Common myeloid progenitor, CD34-positive (primary cell): Measurements from ENCODE around the gene CDR2L. TPM values are rescaled to one million over a fixed set of nuclear protein-coding genes. Genes with fewer than 3 reads are reported as not detected.

Experiments
- CTCF ChIA-PET: fragments of 350-600 bp; sonication (Branson Sonifier 250); formaldehyde crosslinking; loops from one replicate; lab custom pipeline; 2021; ENCODE audit warnings: antibody characterized with exemption; lab: Charles Lee
- POLR2A ChIA-PET: fragments of 350-600 bp; sonication (Branson Sonifier 250); formaldehyde crosslinking; loops from one replicate; lab custom pipeline; 2021; ENCODE audit warnings: antibody characterized with exemption; lab: Charles Lee
- DNase-seq, 3 donors: peaks; one replicate each; pipeline versions ENCODE4 v3.0.0 to v3.0.0-alpha.2; 2013
- H3K27ac ChIP-seq, 2 experiments: 1 replicate in 1 of 2; 2 replicates in 1 of 2; pipeline ENCODE4 v1.7.0; 2013; ENCODE audit warnings: inconsistent platforms in 2 of 2, low read length in 2 of 2, mild to moderate bottlenecking in 2 of 2, low read depth in 1 of 2, moderate library complexity in 1 of 2; ENCODE audit not compliant: severe bottlenecking in 2 of 2, insufficient read depth in 1 of 2, poor library complexity in 1 of 2
- H3K27me3 ChIP-seq, 5 experiments: replicated peaks in 2 of 5; 1 replicate in 3 of 5; 2 replicates in 2 of 5; pipeline versions ENCODE4 v1.6.1 to v1.7.0; 2013; ENCODE audit warnings: low read length in 4 of 5, mild to moderate bottlenecking in 2 of 5, moderate library complexity in 2 of 5, inconsistent platforms in 1 of 5; ENCODE audit not compliant: insufficient read depth in 5 of 5, control insufficient read depth in 4 of 5
- H3K36me3 ChIP-seq, 4 experiments: 1 replicate in 2 of 4; 2 replicates in 2 of 4; pipeline versions ENCODE4 v1.6.1 to v1.7.0; 2013; ENCODE audit warnings: low read length in 3 of 4, control low read depth in 1 of 4, mild to moderate bottlenecking in 1 of 4; ENCODE audit not compliant: control insufficient read depth in 4 of 4, insufficient read depth in 4 of 4
- H3K4me1 ChIP-seq, 4 experiments: 1 replicate in 3 of 4; 2 replicates in 1 of 4; pipeline versions ENCODE4 v1.6.1 to v1.7.1; 2013; ENCODE audit warnings: low read length in 3 of 4, mild to moderate bottlenecking in 3 of 4, control low read depth in 1 of 4, inconsistent platforms in 1 of 4, moderate library complexity in 1 of 4; ENCODE audit not compliant: control insufficient read depth in 4 of 4, insufficient read depth in 4 of 4; ENCODE audit errors: control extremely low read depth in 1 of 4
- H3K4me3 ChIP-seq, 7 experiments: 1 replicate in 4 of 7; 2 replicates in 3 of 7; pipeline versions ENCODE4 v1.5.1 to v1.7.0; 2013; ENCODE audit warnings: mild to moderate bottlenecking in 7 of 7, low read length in 6 of 7, moderate library complexity in 6 of 7, inconsistent platforms in 2 of 7, low read depth in 2 of 7, control low read depth in 1 of 7; ENCODE audit not compliant: insufficient read depth in 4 of 7, control insufficient read depth in 1 of 7; ENCODE audit errors: extremely low read depth in 1 of 7
- H3K9me3 ChIP-seq, 5 experiments: 1 replicate in 4 of 5; 2 replicates in 1 of 5; pipeline versions ENCODE4 v1.6.1 to v1.7.1; 2013; ENCODE audit warnings: low read length in 4 of 5, mild to moderate bottlenecking in 2 of 5, inconsistent platforms in 1 of 5, low read depth in 1 of 5, moderate library complexity in 1 of 5; ENCODE audit not compliant: control insufficient read depth in 4 of 5, insufficient read depth in 2 of 5; ENCODE audit errors: control extremely low read depth in 1 of 5
- WGBS: methylation state at CpG from one replicate; pipeline ENCODE4 v1.1.5; 2013; ENCODE audit not compliant: insufficient coverage; 5-methylcytosine and 5-hydroxymethylcytosine counted together
- polyA plus RNA-seq: library from polyadenylated mRNA; unstranded; fragments of 120-200 nt; gene quantifications from one replicate; pipeline ENCODE4 v1.2.1, GENCODE V29; 2013

CDR2L gene
- 1.3 TPM for polyA plus RNA-seq

DNA sequence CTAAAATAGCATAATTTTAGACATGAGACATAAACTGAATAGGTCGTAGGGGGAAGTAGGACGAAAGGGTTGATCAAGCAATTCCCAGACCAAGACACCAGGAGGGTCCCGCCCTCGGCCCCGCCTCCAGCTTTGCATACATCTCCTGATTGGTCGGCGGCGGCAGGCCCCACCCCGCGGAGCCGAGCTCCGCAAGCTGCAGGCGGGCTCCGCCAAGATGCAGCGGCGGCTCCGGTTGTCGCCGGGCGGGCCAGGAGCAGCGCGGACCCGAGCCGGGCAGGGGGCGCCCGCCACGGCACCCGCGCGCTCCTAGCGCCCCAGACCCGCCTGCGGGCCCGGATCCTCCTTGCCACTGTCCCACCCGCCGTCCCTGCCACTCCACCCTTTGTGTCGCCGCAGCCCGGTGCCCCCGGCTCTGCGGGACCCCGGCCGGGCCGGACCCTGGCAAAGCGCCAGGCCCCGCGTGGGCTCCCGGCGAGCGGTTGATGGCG, at the start of gene CDR2L:
TSS of gene CDR2L (plus strand) at position 215 of the 491 bp plus-strand sequence. CDS start 412 bp downstream, outside the sequence.
- peaks cover 0 to 28% (median 7%) of the 10 kb centered on the region in 5 experiments for H3K27me3 ChIP-seq
- no peaks in the 10 kb centered on the region for H3K36me3 ChIP-seq
- WGBS, result 0% methylated on average over 50 of the region's 51 CpGs
- POLR2A ChIA-PET, result interaction anchor here (0.8 to 2.0 kb wide), 2 partner anchors 16 to 25 kb away, joined by 3 to 13 read pairs; partner anchors contain the start of gene MRPL58
- H3K4me3 ChIP-seq, result peak within 1 kb of the TSS; percentile 49 to 83 (median 62)
- peak; percentile 92 to 94 (median 93) for DNase-seq
- H3K27ac ChIP-seq, result no peak within 1 kb of the TSS
- CTCF ChIA-PET, result interaction anchor here (0.7 to 4.7 kb wide), 11 partner anchors 11 to 67 kb away, joined by 3 to 21 read pairs (median 6); partner anchors contain the start of gene MRPL58
- no peaks in the 10 kb centered on the region for H3K9me3 ChIP-seq
- peaks cover 0 to 23% (median 22%) of the 10 kb centered on the region in 4 experiments for H3K4me1 ChIP-seq

DNA sequence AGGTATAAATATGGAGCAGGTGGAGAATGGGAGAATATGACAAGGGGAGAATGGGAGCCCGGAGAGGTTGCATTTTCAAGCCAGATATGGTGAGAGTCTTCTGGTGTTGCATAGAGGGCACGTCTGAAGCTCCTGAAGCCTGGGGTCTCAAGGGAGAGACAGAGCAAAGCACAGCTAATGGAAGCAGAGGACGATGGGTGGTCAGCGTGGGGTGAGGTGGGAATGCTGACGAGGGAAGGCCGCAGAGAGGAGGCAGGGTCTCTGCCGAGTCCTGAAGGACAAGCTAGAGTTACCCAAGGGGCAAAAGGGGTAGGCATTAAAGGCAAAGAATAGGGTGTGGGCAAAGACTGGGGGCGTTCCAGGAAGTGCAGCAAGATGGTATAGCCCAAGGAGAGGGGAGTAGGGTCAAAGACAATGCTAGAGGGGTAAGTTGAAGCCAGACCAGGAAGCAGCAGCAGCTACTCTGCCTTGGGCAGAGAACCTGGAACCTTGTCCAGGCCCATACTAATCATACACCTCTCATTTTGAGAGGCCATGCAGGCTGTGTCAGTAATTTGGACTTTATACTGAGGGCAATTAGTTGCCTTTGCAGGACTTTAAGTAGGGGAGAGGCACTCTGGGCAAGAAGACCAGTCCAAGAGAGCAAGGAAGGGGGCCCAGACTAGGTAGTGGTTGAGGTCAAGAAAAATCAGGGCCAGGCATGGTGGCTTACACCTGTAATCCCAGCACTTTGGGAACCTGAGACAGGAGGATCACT, 49.1 kb upstream of the CDR2L start:
- DNase-seq, result no peak
- Histone ChIP-seq H3K27ac (no peak overlapping the region), H3K9me3 (no peaks in the 10 kb centered on the region), H3K4me3 (no peak overlapping the region), H3K27me3 (peaks cover 2 to 76% (median 34%) of the 10 kb centered on the region in 5 experiments), H3K4me1 (peaks cover 0 to 9% (median 4%) of the 10 kb centered on the region in 4 experiments), H3K36me3 (no peaks in the 10 kb centered on the region)
- 87% methylated on average over 8 of the region's 8 CpGs for WGBS
- CTCF ChIA-PET, result interaction anchor here (1.0 to 3.3 kb wide), 7 partner anchors 10 to 23 kb away, joined by 3 to 10 read pairs (median 5); partner anchors contain the start of gene OTOP2
- POLR2A ChIA-PET, result no interaction called here

DNA sequence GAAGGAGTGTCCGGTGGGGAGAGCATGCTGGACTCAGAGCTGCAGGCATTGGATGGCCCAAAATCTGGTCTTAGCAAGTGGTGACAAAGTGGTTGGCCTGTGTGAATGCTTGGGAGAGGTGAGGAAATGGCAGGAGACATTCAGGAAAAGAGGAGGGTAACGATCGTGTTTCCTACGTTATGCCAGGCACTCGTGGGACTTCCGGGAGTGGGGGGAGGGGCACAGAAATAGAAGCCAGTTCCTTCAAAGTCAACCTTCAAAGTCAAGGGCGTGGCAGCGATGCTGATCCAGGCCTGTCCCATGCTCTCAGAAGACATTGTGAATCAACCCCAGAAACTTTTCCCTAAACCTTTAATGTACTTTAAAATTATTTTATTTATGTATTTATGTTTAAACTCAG, 47.9 kb upstream of the CDR2L start:
- H3K27me3 ChIP-seq, result peaks cover 2 to 73% (median 32%) of the 10 kb centered on the region in 5 experiments
- no peak overlapping the region for H3K4me3 ChIP-seq
- CTCF ChIA-PET, result interaction anchor here (1.0 to 3.3 kb wide), 3 partner anchors 9 to 22 kb away, joined by 3 to 10 read pairs (median 10); no protein-coding TSS in a partner anchor
- H3K9me3 ChIP-seq, result no peaks in the 10 kb centered on the region
- H3K4me1 ChIP-seq, result peaks cover 0 to 9% (median 4%) of the 10 kb centered on the region in 4 experiments
- POLR2A ChIA-PET, result interaction anchor here (0.7 kb wide), 1 partner anchor 53 kb away, joined by 5 read pairs; no protein-coding TSS in a partner anchor
- no peak for DNase-seq
- H3K36me3 ChIP-seq, result no peaks in the 10 kb centered on the region
- 48% methylated on average over 6 of the region's 8 CpGs for WGBS
- no peak overlapping the region for H3K27ac ChIP-seq

DNA sequence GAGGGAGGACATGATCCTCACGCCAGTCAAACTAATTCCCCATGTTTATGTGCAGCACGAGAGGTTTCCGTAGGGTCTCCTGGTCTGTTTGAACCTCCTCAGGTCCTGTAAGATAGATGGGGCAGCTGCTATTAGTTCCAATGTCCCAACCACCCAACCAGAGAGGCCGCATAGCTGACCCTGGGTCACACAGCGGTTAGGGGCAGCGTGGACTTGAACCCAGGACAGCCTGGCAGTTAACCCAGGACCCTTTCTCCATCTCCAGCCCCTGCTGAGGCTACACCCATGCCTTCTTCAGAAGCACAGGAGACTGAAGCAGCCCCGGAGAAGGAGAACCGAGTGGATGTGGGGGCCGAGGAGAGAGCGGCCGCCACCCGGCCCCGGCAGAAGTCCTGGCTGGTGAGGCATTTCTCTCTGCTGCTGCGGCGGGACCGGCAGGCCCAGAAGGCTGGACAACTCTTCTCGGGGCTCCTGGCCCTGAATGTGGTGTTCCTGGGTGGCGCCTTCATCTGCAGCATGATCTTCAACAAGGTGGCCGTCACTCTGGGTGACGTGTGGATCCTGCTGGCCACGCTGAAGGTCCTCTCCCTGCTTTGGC, 46.2 kb upstream of the CDR2L start:
- DNase-seq, result no peak
- H3K9me3 ChIP-seq, result no peaks in the 10 kb centered on the region
- H3K4me3 ChIP-seq, result no peak overlapping the region
- ChIA-PET CTCF (interaction anchor here (1.3 kb wide), 1 partner anchor 15 kb away, joined by 3 read pairs; no protein-coding TSS in a partner anchor), POLR2A (no interaction called here)
- no peak overlapping the region for H3K27ac ChIP-seq
- H3K27me3 ChIP-seq, result peaks cover 2 to 59% (median 31%) of the 10 kb centered on the region in 5 experiments
- 82% methylated on average over 12 of the region's 21 CpGs for WGBS
- H3K36me3 ChIP-seq, result no peaks in the 10 kb centered on the region
- peaks cover 0 to 3% (median 1%) of the 10 kb centered on the region in 4 experiments for H3K4me1 ChIP-seq

DNA sequence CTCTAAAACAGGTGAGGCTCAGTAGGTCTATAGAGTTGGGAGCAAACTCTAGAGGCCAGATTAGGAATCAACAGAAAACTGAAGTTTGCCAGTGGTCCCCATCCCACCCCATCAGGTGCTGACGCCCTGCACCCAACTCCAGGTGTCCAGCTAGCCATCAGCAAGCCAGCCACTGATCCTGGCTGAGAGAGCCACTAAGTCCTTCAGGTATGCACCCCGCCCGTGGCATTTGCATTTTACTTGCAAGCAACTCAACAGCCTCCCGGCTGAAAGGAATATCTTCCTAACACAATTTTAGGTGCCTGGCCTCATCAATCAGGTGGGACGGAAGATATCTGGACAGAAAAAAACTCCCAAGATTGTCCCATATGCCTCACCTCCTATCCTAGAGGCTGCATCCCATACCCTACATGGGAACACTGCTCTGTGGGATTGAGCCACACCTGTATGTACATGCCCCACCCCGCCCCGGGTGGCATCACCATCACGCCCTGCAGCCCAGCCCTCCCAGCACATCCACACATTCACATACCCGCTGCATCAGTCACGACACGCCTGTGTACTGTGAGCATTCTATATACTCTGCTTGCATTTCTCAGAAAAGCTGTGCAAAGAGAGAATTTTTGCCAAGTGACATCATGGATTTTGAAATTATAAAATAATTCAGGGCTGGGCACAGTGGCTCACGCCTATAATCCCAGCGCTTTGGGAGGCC, 43.5 kb upstream of the CDR2L start:
- 86% methylated on average over 5 of the region's 13 CpGs for WGBS
- CTCF ChIA-PET, result interaction anchor here (0.8 to 1.7 kb wide), 2 partner anchors 13 to 21 kb away, joined by 4 to 6 read pairs; partner anchors contain the start of genes OTOP2 and USH1G
- H3K27me3 ChIP-seq, result peaks cover 2 to 32% (median 24%) of the 10 kb centered on the region in 5 experiments

DNA sequence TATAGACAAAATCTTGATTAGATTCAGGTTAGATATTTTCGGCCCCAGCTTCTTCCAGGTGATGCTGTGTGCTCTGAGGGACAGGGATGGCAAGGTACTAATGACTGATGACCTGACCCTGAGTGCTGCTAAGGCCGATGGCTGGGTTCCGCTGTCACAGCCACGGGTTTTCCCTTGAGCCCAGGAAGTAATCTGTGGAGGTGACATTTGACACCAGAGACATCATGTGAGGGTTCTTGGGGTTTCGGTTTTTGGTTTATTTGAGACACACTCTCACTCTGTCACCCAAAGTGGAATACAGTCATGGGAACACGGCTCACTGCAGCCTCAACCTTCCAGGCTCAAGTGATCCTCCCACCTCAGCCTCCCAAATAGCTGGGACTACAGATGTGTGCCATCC, 41.9 kb upstream of the CDR2L start:
- Histone ChIP-seq H3K9me3 (no peaks in the 10 kb centered on the region), H3K36me3 (no peaks in the 10 kb centered on the region), H3K27ac (no peak overlapping the region), H3K27me3 (peaks cover 2 to 28% (median 20%) of the 10 kb centered on the region in 5 experiments), H3K4me1 (no peaks in the 10 kb centered on the region), H3K4me3 (no peak overlapping the region)
- DNase-seq, result no peak
- WGBS, result 64% methylated on average over 5 of the region's 6 CpGs
- ChIA-PET CTCF (interaction anchor here (0.9 kb wide), 1 partner anchor 17 kb away, joined by 3 read pairs; no protein-coding TSS in a partner anchor), POLR2A (no interaction called here)

More for the DNA sequence above, 43.5 kb upstream of the CDR2L start:
- Histone ChIP-seq H3K27ac (no peak overlapping the region), H3K4me1 (no peaks in the 10 kb centered on the region), H3K36me3 (no peaks in the 10 kb centered on the region), H3K4me3 (no peak overlapping the region), H3K9me3 (no peaks in the 10 kb centered on the region)
- POLR2A ChIA-PET, result no interaction called here
- no peak for DNase-seq
